NCI-H2227 treated with DMSO at 0.1 percent for 48 hours (cell line): ENCODE results near the gene SEC11A.
"Not testable (repeated sequence)": the region's sequence is repeated elsewhere in the genome, so short reads cannot be mapped to it uniquely, and the experiment has no call there.

ENCODE experiments used
- DNase-seq: peaks from one replicate; lab custom pipeline; 2025; lab: John Stamatoyannopoulos, UW

The SEC11A gene

GRCh38 chr15:84716036-84716732, at the start of gene SEC11A:
TSS of gene SEC11A (minus strand) at chr15:84716139. CDS start at chr15:84716075, 64 bp downstream.
- peak; percentile 84 for DNase-seq

- DNase-seq, result no peak
Observed at GRCh38 chr15:84765675-84766074, 49.7 kb upstream of the SEC11A start.

- no peak for DNase-seq
Observed at GRCh38 chr15:84764989-84765388, 49.0 kb upstream of the SEC11A start.

GRCh38 chr15:84764585-84764984, 48.6 kb upstream of the SEC11A start:
- DNase-seq, result no peak

GRCh38 chr15:84762840-84763572, 47.1 kb upstream of the SEC11A start:
- DNase-seq, result no peak

- DNase-seq, result no peak
Observed at GRCh38 chr15:84761607-84762131, 45.7 kb upstream of the SEC11A start.

GRCh38 chr15:84760219-84760618, 44.3 kb upstream of the SEC11A start:
- DNase-seq, result no peak

GRCh38 chr15:84759018-84759417, 43.1 kb upstream of the SEC11A start:
- DNase-seq, result no peak

- no peak for DNase-seq
Observed at GRCh38 chr15:84755736-84756527, 40.0 kb upstream of the SEC11A start.

- not testable (repeated sequence) for DNase-seq
Observed at GRCh38 chr15:84754889-84755288, 39.0 kb upstream of the SEC11A start.

- DNase-seq, result no peak
Observed at GRCh38 chr15:84752700-84753099, 36.8 kb upstream of the SEC11A start.

GRCh38 chr15:84752195-84752594, 36.3 kb upstream of the SEC11A start:
- no peak for DNase-seq

GRCh38 chr15:84751721-84752120, 35.8 kb upstream of the SEC11A start:
- not testable (repeated sequence) for DNase-seq

GRCh38 chr15:84750583-84751092, 34.7 kb upstream of the SEC11A start:
- DNase-seq, result no peak

GRCh38 chr15:84749111-84749991, 33.4 kb upstream of the SEC11A start:
- no peak for DNase-seq

GRCh38 chr15:84748274-84749110, 32.6 kb upstream of the SEC11A start, which contains the start of gene ZNF592:
TSS of gene ZNF592 (plus strand) at chr15:84748592. CDS start at chr15:84782676, 34,084 bp downstream.
- peak; percentile 30 for DNase-seq

GRCh38 chr15:84747416-84748273, 31.7 kb upstream of the SEC11A start:
- peak; percentile 26 for DNase-seq

- no peak for DNase-seq
Observed at GRCh38 chr15:84741121-84741520, 25.2 kb upstream of the SEC11A start.

- no peak for DNase-seq
Observed at GRCh38 chr15:84740691-84741090, 24.8 kb upstream of the SEC11A start.
